Iris pigment epithelial cell (primary cell): Measurements from ENCODE around the gene MON1B.
"Not testable (repeated sequence)": the region's sequence is repeated elsewhere in the genome, so short reads cannot be mapped to it uniquely, and the experiment has no call there.

Experiments
- DNase-seq: peaks from one replicate; pipeline ENCODE4 v3.0.0-alpha.2; 2011; ENCODE audit warnings: low read depth

MON1B gene

GRCh38 chr16:77190478-77191258, at the start of gene MON1B:
Gene MON1B, plus strand, starts transcription at chr16:77191190. Its CDS starts 296 bp downstream, at chr16:77191486.
- DNase-seq: peak; percentile 99

GRCh38 chr16:77143364-77143763, 47.6 kb upstream of the MON1B start:
- no peak for DNase-seq

GRCh38 chr16:77148121-77148520, 42.9 kb upstream of the MON1B start:
- DNase-seq: no peak

DNA sequence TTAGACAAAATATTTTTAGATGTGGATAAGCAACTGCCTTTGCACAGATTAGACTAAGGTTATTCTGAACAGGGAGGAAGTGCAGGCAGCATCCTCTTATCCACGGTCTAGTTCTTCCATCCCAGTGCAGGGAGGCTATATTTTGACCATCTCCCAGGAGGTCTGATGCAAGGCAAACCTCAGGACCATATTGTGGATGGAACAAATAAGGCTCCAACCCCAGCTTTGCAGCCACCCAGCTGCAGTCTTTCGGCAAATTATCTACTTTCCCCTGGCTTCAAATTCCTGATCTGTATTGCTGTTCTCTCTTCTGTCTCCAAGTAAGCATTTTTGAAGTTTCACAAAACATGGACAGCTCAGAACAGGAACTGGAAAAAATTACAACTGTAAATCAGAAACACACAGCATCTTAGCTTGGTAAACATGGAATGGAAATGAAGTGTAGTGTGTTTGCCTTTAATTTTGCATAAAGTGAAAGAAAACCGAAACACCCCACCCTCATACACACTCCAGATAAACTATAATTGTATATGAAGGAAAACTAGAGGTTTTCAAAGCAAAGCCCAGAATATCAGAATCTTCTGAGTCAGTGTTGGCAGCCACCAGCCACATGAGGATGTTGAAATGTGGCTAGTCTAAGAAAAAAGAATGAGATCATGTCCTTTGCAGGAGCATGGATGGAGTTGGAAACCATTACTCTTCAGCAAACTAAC, 33.5 kb upstream of the MON1B start:
- no peak for DNase-seq

GRCh38 chr16:77158293-77158692, 32.7 kb upstream of the MON1B start:
- DNase-seq: no peak

GRCh38 chr16:77165006-77165405, 26.0 kb upstream of the MON1B start:
- DNase-seq: no peak

DNA sequence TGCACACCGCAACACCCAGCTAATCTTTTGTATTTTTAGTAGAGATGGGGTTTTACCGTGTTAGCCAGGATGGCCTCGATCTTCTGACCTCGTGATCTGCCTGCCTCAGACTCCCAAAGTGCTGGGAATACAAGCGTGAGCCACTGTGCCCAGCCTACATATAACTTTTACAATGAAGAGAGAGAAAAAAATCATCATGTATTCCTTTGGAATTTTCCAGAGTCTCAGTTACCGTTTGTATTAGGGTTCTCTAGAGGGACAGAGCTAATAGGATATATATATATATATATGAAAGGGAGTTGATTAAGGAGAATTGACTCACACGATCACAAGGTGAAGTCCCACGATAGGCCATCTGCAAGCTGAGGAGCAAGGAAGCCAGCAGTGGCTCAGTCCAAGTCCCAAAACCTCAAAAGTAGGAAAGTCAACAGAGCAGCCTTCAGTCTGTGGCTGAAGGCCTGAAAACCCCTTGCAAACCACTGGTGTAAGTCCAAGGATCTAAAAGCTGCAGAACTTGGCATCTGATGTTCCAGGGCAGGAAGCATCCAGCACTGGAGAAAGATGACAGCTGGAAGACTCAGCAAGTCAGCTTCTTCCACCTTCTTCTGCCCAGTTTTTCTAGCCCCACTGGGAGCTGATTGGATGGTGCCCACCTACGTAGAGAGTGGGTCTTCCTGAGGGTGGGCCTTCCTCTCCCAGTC, 25.3 kb upstream of the MON1B start:
- DNase-seq: not testable (repeated sequence)

DNA sequence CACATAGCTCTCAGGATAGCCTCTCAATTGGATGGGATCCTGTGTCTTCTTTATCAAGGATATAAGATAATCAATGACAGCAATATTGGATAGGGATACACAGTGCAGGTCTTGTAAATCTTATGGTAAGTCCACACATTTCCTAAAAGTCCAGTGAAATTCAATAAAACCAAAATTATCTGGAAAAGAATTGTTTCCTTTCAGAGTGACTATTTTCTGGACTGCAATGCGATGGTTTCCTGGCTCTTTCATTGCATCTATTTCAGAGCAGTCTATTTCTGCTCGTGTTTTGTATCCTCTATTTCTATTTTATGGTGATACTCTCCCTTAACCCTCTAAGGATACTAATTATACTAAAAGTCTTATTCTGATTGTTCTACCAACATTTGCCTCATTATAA, 24.3 kb upstream of the MON1B start:
- DNase-seq: no peak

- DNase-seq: no peak
Measured at GRCh38 chr16:77168901-77169300, 22.1 kb upstream of the MON1B start.

GRCh38 chr16:77169650-77170236, 21.2 kb upstream of the MON1B start:
- DNase-seq: peak; percentile 56

DNA sequence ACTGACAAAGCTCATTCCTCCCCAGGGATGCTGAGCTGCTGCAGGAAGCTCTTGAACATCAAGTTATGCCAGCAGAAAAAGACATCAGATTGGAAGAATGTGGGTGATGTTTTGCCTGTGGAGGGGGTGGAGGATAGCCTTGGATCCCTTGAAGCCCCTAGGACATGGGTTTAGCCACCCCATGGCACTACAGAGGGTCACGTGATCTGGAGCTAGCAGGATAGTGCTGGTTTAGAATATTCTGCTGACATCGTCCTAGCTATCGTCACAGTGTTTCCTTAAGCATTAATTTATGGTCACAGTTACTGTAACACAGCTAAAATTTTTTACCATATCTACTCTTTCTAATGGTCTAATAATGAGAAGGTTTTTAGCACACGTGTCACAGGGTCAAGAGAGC, 20.2 kb upstream of the MON1B start:
- DNase-seq: no peak

- peak; percentile 56 for DNase-seq
Measured at GRCh38 chr16:77171745-77172635, 19.0 kb upstream of the MON1B start.

DNA sequence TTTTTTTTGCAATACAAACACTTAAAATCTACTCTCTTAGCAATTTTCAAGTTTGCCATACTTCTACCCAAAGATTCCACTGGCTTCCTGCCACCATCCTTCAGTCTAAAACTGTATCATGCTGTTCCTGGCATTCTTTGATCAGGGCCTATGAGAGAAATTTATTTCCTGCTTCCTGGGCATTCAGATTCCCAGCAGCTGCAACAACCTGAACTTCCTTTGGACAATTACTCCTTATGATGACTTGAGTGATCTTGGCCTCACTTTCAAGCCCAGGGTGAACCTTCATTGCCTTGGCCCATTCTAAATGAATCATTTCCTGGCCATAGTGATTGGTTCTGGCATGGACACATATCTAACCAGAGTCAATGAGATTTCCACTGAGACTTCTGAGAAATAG, 18.0 kb upstream of the MON1B start:
- DNase-seq: peak; percentile 7

- no peak for DNase-seq
Measured at GRCh38 chr16:77183137-77183536, 7.9 kb upstream of the MON1B start.

DNA sequence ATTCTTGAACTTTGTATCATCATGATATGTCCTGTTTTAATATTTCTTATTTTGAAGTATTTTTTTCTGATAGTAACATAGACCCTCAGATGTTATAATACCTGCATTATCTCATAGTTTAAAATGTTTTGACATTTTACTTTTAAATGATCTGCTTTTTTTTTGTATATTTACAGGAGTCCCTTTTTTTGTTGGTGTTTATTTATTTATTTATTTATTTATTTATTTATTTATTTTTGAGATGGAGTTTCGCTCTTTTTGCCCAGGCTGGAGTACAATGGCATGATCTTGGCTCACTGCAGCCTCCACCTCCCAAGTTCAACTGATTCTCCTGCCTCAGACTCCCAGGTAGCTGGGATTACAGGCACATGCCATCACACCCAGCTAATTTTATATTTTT, 4.7 kb upstream of the MON1B start:
- DNase-seq: not testable (repeated sequence)

GRCh38 chr16:77190190-77190477, 856 bp upstream of the MON1B start:
- no peak for DNase-seq

DNA sequence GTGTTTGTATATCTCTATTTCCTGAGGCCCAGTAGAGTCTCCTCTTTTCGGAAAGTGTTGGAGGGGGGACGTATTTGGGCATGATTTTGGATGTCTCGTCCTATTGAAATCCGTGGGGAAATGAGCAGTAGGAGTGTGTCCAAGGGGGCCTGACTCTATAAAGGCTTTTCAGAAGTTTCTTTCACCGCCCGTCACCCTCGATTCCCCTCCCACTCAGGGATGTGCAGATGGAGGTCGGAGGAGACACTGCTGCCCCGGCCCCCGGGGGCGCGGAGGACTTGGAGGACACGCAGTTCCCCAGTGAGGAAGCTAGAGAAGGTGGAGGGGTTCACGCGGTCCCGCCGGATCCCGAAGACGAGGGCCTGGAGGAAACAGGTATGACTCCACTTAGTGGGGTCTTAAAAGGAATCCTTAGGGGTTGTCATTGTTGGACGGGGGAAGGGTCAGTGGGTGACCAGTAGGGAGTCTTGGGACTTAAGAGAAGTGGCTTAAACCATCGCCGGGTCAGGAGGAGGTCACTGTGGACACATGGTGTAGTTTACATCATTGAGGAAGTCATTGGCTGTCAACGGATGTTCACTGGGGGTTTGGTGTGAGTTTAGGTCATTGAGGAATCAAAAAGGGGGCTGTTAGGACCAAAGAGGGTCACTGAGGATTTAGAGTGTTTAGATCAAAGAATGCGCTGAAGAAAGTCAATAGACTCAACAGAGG, 424 bp downstream of the MON1B start:
- DNase-seq: peak; percentile 29

- no peak for DNase-seq
Measured at GRCh38 chr16:77193377-77193776, 2.4 kb downstream of the MON1B start.

GRCh38 chr16:77194295-77195231, 3.6 kb downstream of the MON1B start:
- no peak for DNase-seq

- no peak for DNase-seq
Measured at GRCh38 chr16:77195411-77195810, 4.4 kb downstream of the MON1B start.
